Measurements from ENCODE around the gene PCBD1. TPM values are rescaled to one million over a fixed set of nuclear protein-coding genes. Genes with fewer than 3 reads are reported as not detected.

PCBD1 gene
- total RNA-seq, result 11.6 TPM

GRCh38 chr10:70887804-70888800 lies at the start of gene PCBD1:
TSS of gene PCBD1 (minus strand) at chr10:70888565. CDS start at chr10:70888533, 32 bp downstream.

Other genes with a start within 250 kb of the PCBD1 start
- 0.31 TPM for gene ADAMTS14, start 216.1 kb downstream of the PCBD1 start, total RNA-seq
- gene TBATA, start 103.2 kb downstream of the PCBD1 start, total RNA-seq, result not detected
- 60.7 TPM for gene SGPL1, start 72.6 kb downstream of the PCBD1 start, total RNA-seq

Measured in parietal lobe (tissue), 1 donor.